CD4-positive, alpha-beta T cell treated with Interleukin-17A for 4 hours (primary cell): ENCODE measurements around the gene CEP164.
"Not testable (repeated sequence)": the region's sequence is repeated elsewhere in the genome, so short reads cannot be mapped to it uniquely, and the experiment has no call there.

ENCODE experiments used
- DNase-seq: peaks from one replicate; pipeline ENCODE4 v3.0.0-alpha.2; 2020; ENCODE audit warnings: mixed read lengths

CEP164 gene

DNA sequence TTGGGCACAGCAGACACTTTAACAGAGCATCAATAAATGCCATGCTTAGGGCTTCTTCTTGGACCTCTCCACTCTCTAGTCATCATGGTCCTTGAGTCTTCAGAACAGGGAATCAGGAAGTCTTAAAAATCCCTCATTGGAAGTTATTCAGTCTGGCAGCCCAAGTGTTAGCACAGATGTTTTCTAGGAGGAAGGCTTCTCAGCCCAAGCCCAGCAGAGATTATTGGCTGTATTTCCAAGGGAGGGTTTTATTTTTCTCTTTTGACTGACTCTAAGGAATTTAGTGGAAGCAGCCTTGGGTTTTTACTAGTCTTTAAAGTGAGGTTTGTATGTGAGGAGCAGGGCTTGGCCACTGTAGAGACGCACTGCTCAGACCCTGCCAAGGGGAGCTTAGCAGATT is 41.9 kb downstream of the CEP164 start:
- DNase-seq, result no peak

- DNase-seq, result no peak
Measured at GRCh38 chr11:117371453-117371852, 43.8 kb downstream of the CEP164 start.

DNA sequence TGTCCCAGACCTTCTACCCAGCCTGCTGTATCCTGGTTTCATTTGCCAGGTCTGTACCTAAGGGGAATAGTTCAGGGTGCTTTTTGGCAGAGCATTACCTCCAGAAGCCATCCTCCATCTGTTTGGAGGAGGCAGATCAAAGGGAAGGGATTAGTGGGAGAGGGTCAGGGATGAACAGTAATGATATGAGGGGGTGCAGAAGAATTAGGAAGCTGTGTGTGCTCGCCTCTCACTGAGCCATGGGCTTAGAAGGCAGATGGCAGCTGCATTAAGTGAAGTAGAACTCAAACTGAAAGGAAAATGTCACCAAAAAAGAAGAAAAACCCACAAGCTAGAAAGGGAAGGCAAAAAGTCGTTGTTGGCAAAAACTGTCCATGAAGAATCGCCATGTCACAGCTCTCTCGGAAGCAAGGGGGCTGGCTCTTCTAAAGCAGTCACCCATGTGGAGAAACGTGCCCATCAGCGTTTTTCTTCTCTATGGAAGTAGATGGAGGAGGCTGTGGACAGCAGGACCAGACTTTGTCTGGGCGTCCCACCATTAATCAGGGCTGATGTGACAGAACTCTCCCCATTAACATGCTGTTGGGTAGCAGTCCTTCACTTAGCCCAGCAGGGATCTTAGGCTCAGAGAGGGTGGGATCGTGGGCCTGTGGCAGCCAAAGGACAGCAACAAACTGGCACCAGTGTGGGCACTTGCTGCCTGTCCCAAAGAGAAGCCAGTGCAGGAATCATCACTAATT is 46.8 kb downstream of the CEP164 start:
- no peak for DNase-seq

- no peak for DNase-seq
Measured at GRCh38 chr11:117375960-117376359, 48.3 kb downstream of the CEP164 start.

- no peak for DNase-seq
Measured at GRCh38 chr11:117376517-117376916, 48.9 kb downstream of the CEP164 start.

DNA sequence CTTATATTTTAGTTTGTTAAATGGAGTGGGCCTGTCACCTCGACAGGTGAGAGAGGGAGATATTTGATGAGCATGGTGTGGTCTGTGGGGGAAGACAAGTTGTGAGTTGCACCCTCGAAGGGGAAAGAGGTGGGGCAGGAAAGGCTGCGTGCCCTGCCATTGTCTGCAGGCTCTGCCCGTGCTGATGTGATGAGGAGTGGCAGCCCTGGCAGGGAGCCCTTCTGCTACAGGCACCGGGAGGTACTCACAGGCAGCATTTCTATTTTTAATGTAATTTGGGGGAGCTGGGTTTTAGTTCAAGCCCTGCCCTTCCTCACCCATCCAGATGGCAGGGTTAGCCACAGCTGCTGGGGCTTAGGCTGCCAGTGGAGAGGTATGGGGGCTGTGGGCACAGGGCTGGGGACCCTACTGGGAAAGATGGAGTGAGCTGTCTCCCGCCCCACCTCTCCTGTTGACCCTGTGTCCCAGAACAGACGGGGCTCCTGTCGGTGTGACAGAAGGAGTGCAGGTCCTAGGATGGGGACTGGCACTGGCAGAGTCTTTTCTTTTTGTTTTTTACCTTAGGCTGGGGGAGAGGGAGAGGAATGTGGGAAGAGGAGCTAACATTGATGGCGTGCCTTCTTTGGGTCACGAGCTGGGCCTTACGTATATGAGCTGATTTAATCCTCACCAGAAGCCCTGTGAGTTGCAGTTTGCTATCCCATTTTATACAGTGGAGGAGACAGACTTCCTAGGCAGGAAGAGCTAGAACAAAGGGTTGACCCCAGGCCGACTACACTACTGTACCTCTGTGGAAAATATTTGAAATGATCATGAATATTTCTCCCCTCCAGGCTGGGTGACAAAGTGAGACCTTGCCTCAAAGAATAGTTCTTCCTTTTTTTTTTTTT is 51.6 kb downstream of the CEP164 start:
- DNase-seq, result no peak

- DNase-seq, result no peak
Measured at GRCh38 chr11:117380676-117381075, 53.0 kb downstream of the CEP164 start.

GRCh38 chr11:117381481-117382387 is 54.1 kb downstream of the CEP164 start:
- DNase-seq, result no peak

DNA sequence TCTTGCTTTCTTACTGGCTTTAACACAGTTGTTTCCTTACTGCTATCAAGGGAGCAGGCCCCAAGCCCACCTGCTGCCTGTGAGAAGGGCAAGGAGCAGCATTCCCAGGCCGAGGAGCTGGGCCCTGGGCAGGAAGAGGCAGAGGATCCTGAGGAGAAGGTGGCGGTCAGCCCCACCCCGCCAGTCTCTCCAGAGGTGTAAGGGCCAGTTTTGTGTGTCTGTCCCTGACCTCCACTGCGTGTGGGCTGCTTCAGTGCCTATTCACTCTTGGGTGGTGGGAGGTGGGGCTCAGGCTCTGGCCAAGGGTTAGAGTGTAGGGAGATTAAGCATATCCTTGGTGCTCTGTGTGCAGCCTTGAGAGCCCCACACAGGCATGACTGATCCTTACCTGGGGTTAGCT is 55.1 kb downstream of the CEP164 start:
- no peak for DNase-seq

GRCh38 chr11:117384045-117384444 is 56.4 kb downstream of the CEP164 start:
- DNase-seq, result no peak

DNA sequence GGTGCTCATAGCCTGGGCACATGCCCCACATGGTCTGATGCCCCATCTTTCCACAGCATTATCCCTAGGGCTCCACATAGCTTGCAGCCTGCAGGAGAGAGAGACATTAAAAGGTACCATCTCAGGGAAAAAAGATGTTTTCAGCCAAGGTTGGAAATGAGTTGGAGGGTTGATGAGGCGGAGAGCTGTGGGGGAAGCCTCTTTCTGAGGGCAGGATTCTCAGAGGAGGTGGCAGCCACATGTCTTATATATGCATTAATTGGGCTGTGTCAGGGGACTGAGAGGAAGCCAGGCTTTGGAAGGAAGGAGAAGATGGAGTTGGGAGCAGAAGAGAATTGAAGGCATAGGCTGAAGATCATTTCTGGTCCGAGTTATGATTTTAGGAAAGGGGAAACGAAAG is 57.8 kb downstream of the CEP164 start:
- no peak for DNase-seq

GRCh38 chr11:117385906-117386305 is 58.3 kb downstream of the CEP164 start:
- DNase-seq, result no peak

- DNase-seq, result no peak
Measured at GRCh38 chr11:117387992-117388755, 60.5 kb downstream of the CEP164 start.

DNA sequence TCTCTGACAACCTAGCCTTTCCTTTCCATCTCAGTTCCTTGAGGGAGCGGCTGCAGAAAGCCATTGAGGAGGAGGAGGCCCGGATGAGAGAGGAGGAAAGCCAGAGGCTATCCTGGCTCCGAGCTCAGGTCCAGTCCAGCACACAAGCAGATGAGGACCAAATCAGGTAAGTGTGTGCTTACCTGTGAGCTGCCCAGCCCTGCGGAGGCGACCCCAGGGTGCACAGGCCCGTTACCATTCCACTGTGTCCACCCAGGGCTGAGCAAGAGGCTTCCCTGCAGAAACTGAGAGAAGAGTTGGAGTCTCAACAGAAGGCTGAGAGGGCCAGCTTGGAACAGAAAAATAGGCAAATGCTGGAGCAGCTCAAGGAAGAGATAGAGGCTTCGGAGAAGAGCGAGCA is 63.1 kb downstream of the CEP164 start:
- DNase-seq, result no peak

DNA sequence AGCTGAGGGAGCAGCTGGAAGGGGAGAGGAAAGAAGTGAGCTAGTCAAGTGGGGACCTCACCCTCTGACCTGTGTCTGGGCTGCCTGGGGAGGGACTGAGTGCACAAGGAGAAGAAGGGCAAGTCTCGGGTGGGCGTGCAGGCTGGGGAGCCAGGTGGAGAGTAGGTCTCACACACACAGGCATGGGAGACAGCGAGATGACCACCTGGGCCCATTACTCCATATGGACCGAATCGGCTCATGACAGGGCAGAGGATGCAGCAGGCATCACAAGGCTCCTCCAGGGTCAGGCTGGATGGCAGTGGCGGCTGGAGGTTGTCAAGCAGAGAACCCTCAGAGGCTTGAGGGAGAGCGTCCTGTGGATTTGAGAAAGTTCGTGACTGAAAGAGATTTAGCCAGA is 63.5 kb downstream of the CEP164 start:
- DNase-seq, result no peak

DNA sequence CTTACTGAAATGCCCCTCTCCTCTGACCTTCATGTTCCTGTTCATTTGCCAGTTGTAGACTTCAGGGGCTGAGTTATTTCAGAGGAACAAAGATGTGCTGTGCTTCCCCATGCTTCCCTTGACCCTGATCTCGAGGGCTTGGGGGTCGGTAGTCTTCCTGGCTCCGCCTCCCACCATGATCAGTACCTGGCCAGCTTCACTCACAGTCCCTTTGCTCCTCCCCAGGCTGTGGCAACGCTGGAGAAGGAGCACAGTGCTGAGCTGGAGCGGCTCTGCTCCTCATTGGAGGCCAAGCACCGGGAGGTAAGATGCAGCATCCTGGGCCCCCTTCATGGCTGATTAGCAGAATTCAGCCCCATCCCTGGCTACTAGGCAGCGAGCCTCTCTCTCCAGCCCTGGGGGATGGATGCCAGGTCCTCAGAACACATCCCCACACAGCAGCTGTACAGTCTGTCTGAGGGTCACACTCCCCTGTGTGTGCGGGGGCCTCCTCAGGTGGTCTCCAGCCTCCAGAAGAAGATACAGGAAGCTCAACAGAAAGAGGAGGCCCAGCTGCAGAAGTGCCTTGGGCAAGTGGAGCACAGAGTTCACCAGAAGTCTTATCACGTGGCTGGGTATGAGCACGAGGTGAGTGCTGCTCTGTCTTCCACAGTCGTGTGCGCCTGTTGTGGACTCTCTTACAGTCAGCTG is 64.5 kb downstream of the CEP164 start:
- no peak for DNase-seq

DNA sequence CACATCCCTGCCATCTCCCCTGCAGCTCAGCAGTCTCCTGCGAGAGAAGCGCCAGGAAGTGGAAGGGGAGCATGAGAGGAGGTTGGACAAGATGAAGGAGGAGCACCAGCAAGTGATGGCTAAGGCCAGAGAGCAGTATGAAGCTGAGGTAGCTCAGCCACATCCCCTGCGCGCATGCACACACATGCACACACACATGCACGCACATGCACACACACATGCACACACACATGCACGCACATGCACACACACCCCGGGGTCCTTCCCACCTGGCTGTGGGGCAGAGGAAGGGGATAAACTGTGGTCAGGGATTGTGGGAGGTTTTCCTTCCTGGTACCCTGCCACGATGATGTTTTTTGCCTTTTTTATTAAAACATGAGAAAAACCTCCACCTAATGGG is 65.3 kb downstream of the CEP164 start:
- no peak for DNase-seq

- DNase-seq, result no peak
Measured at GRCh38 chr11:117394221-117394925, 66.7 kb downstream of the CEP164 start.

- no peak for DNase-seq
Measured at GRCh38 chr11:117395476-117395875, 67.8 kb downstream of the CEP164 start.

- no peak for DNase-seq
Measured at GRCh38 chr11:117396970-117397369, 69.3 kb downstream of the CEP164 start.

- not testable (repeated sequence) for DNase-seq
Measured at GRCh38 chr11:117398618-117399017, 71.0 kb downstream of the CEP164 start.
